Tongue (tissue), 3 donors: ENCODE results near the gene TMEM217. TPM values are rescaled to one million over a fixed set of nuclear protein-coding genes. Genes with fewer than 3 reads are reported as not detected.

Experiments used
- DNase-seq: peaks from one replicate; pipeline ENCODE4 v3.0.0-alpha.2; 2015
- small RNA-seq: library from RNA; depleted of rRNA; stranded (forward); fragments of <200 nt; gene quantifications from one replicate; pipeline ENCODE3, GENCODE V24; 2014; ENCODE audit warnings: low replicate concordance
- total RNA-seq: library from RNA; depleted of rRNA; stranded (reverse); fragments of >200 nt; gene quantifications from one replicate; pipeline ENCODE4 v1.2.3, GENCODE V29; 2014

Gene TMEM217
- total RNA-seq, 1 donor from 2014 or later = 0.31 TPM

DNA sequence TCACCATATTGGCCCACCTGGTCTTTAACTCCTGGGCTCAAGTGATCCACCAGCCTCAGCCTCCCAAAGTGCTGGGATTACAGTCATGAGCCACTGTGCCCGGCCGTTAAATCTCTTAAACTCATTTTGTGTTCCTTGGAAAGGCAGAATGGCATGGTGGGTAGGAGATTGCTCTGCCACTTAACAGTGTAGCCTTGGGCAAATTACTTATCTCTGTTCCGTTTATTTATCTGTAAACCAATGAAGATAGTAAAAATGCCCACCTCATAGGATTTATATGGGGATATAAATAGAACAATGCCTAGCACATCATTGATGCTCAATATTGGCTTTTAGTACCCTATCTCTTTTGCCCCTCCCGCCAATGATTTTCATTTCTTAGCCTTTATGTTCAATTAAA lies 95.2 kb downstream of the TMEM217 start:
- DNase-seq = no peak

Small RNA genes lying within 50 kb of the gene (small RNA-seq; reads per million reads assigned to genes)
- not detected for gene AL096712.1

Other genes with a start within 250 kb of the TMEM217 start
- gene PIM1, start 88.0 kb downstream of the TMEM217 start, total RNA-seq = 34.1 TPM
- gene TBC1D22B, start 372 bp downstream of the TMEM217 start, total RNA-seq = 7.0 TPM
- gene RNF8, start 95.8 kb upstream of the TMEM217 start, total RNA-seq = 20.7 TPM
- gene CMTR1, start 175.1 kb upstream of the TMEM217 start, total RNA-seq = 41.0 TPM
- 15.1 TPM for gene CCDC167, start 241.7 kb upstream of the TMEM217 start, total RNA-seq